ENCODE measurements around the gene HSPBP1.
A peak's percentile ranks its signal among the peaks of the same experiment; 100 is the strongest.

Gene HSPBP1

GRCh38 chr19:55304980-55305379, 25.1 kb upstream of the HSPBP1 start:
- no peak for DNase-seq (ENCODE audit: low spot score)

- peak; percentile 93 for DNase-seq (ENCODE audit: low spot score)
Observed at GRCh38 chr19:55304279-55304978, 24.5 kb upstream of the HSPBP1 start.

- DNase-seq (ENCODE audit: low spot score), result no peak
Observed at GRCh38 chr19:55303477-55303876, 23.6 kb upstream of the HSPBP1 start.

- DNase-seq (ENCODE audit: low spot score), result no peak
Observed at GRCh38 chr19:55302318-55302703, 22.4 kb upstream of the HSPBP1 start.

GRCh38 chr19:55301459-55302317, 21.8 kb upstream of the HSPBP1 start:
- DNase-seq (ENCODE audit: low spot score), result peak; percentile 99

GRCh38 chr19:55300886-55301458, 21.1 kb upstream of the HSPBP1 start:
- no peak for DNase-seq (ENCODE audit: low spot score)

- no peak for DNase-seq (ENCODE audit: low spot score)
Observed at GRCh38 chr19:55299991-55300390, 20.1 kb upstream of the HSPBP1 start.

GRCh38 chr19:55297267-55297666, 17.4 kb upstream of the HSPBP1 start:
- no peak for DNase-seq (ENCODE audit: low spot score)

- no peak for DNase-seq (ENCODE audit: low spot score)
Observed at GRCh38 chr19:55289117-55289796, 9.3 kb upstream of the HSPBP1 start.

- no peak for DNase-seq (ENCODE audit: low spot score)
Observed at GRCh38 chr19:55287361-55288079, 7.6 kb upstream of the HSPBP1 start.

- DNase-seq (ENCODE audit: low spot score), result no peak
Observed at GRCh38 chr19:55285229-55285890, 5.5 kb upstream of the HSPBP1 start.

- DNase-seq (ENCODE audit: low spot score), result no peak
Observed at GRCh38 chr19:55284405-55285058, 4.6 kb upstream of the HSPBP1 start.

- no peak for DNase-seq (ENCODE audit: low spot score)
Observed at GRCh38 chr19:55283548-55284377, 3.9 kb upstream of the HSPBP1 start, which contains the start of gene BRSK1. Gene BRSK1, plus strand, starts transcription at chr19:55283997. Its CDS starts 446 bp downstream, at chr19:55284443.

- no peak for DNase-seq (ENCODE audit: low spot score)
Observed at GRCh38 chr19:55279340-55279739, 570 bp downstream of the HSPBP1 start.

GRCh38 chr19:55278391-55279135, 1.3 kb downstream of the HSPBP1 start:
- no peak for DNase-seq (ENCODE audit: low spot score)

- no peak for DNase-seq (ENCODE audit: low spot score)
Observed at GRCh38 chr19:55277494-55277893, 2.4 kb downstream of the HSPBP1 start.

GRCh38 chr19:55276720-55277430, 3.0 kb downstream of the HSPBP1 start:
- no peak for DNase-seq (ENCODE audit: low spot score)
